Testis (tissue), 2 donors: ENCODE measurements around the gene TCIRG1.

Source experiments
- POLR2A ChIP-seq: fragments of 450-650 bp; IDR thresholded peaks from one replicate; pipeline ENCODE4 v1.6.1; 2017; ENCODE audit warnings: antibody characterized with exemption, mild to moderate bottlenecking, moderate library complexity
- TF ChIP-seq, protein P1 (sequence below), 3 experiments: fragments of 450-650 bp in 2 of 3; fragments of 200-600 bp in 1 of 3; sonication (generic) in 1 of 3; IDR thresholded peaks; one replicate each; pipeline ENCODE4 v1.5.1; 2016 to 2019; ENCODE audit warnings: antibody characterized with exemption in 3 of 3, mild to moderate bottlenecking in 2 of 3, moderate library complexity in 1 of 3

DNA sequence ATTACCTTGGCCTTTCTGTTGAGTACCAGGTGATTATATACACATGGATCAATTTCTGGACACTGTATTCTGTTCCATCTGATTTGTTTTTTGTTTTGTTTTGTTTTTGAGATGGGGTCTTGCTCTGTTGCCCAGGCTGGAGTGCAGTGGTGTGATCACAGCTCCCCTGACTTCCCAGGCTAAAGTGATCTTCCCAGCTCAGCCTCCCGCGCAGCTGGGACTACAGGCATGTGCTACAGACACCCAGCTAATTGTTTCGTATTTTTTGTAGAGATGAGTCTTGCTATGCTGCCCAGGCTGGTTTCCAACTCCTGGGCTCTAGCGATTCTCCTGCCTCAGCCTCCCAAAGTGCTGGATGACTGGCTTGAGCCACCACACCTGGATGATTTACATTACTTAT, 19.0 kb downstream of the TCIRG1 start:
- TF ChIP-seq, protein P1, sequence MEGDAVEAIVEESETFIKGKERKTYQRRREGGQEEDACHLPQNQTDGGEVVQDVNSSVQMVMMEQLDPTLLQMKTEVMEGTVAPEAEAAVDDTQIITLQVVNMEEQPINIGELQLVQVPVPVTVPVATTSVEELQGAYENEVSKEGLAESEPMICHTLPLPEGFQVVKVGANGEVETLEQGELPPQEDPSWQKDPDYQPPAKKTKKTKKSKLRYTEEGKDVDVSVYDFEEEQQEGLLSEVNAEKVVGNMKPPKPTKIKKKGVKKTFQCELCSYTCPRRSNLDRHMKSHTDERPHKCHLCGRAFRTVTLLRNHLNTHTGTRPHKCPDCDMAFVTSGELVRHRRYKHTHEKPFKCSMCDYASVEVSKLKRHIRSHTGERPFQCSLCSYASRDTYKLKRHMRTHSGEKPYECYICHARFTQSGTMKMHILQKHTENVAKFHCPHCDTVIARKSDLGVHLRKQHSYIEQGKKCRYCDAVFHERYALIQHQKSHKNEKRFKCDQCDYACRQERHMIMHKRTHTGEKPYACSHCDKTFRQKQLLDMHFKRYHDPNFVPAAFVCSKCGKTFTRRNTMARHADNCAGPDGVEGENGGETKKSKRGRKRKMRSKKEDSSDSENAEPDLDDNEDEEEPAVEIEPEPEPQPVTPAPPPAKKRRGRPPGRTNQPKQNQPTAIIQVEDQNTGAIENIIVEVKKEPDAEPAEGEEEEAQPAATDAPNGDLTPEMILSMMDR (IDR thresholded peaks at IDR 0.05), result no peak
- TF ChIP-seq POLR2A, result no peak
